Memory B cell (primary cell): ENCODE results near the gene LAMA5.

Experiments used
- ATAC-seq: fragments of 150-1000 bp; cut with Tn5 transposase; 2 replicates; pipeline ENCODE4 v1.10.0; 2021; ENCODE audit warnings: low read depth, mild to moderate bottlenecking, moderate library complexity
- DNase-seq, 2 donors: peaks; one replicate each; pipeline ENCODE4 v3.0.0; 2022; ENCODE audit warnings: low spot score in 2 of 2
- H3K27ac Mint-ChIP-seq: one replicate; pipeline ENCODE4 v1.8.0; 2022; ENCODE audit warnings: mild to moderate bottlenecking, moderate library complexity, mixed read lengths
- H3K27me3 Mint-ChIP-seq: one replicate; pipeline ENCODE4 v1.8.0; 2022; ENCODE audit warnings: mixed read lengths
- H3K36me3 Mint-ChIP-seq: one replicate; pipeline ENCODE4 v1.8.0; 2022; ENCODE audit warnings: mild to moderate bottlenecking, mixed read lengths
- H3K4me1 Mint-ChIP-seq: one replicate; pipeline ENCODE4 v1.8.0; 2022; ENCODE audit warnings: mixed read lengths
- H3K4me3 Mint-ChIP-seq: one replicate; pipeline ENCODE4 v1.8.0; 2022; ENCODE audit warnings: mild to moderate bottlenecking, moderate library complexity, mixed read lengths
- H3K9me3 Mint-ChIP-seq: one replicate; pipeline ENCODE4 v1.8.0; 2022; ENCODE audit warnings: mixed read lengths

The LAMA5 gene

GRCh38 chr20:62273416-62273815, 93.7 kb downstream of the LAMA5 start:
- Mint-ChIP-seq H3K27me3 (no peaks in the 10 kb centered on the region), H3K36me3 (peaks cover 23% of the 10 kb centered on the region), H3K4me1 (peaks cover 19% of the 10 kb centered on the region), H3K27ac (peak overlapping the region; percentile 75), H3K9me3 (no peaks in the 10 kb centered on the region), H3K4me3 (no peak overlapping the region)
- ATAC-seq (no peak), DNase-seq (no peak)

DNA sequence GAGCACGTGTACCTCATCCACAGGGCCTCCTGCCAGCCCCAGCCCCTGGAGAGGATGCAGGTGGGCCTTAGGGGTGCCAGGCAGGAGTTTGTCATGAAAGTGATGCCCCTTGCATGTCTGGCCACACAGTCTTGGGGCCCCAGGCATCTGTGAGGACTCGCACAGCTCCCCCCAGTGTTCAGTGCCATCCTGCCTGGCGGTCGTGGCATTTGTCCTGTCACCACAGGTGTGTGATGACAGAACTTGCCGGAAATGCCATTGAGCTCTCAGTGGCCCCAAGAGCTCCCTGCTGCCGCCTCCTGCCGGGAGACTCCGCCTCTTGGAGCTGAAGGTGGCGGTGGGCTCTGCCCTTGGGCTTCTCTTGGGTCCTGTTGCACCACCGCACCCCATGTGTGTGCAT, 94.9 kb downstream of the LAMA5 start:
- Mint-ChIP-seq H3K4me1 (peaks cover 19% of the 10 kb centered on the region), H3K27ac (no peak overlapping the region), H3K9me3 (no peaks in the 10 kb centered on the region), H3K36me3 (peaks cover 21% of the 10 kb centered on the region), H3K4me3 (no peak overlapping the region), H3K27me3 (no peaks in the 10 kb centered on the region)
- ATAC-seq: no peak
- no peak for DNase-seq

DNA sequence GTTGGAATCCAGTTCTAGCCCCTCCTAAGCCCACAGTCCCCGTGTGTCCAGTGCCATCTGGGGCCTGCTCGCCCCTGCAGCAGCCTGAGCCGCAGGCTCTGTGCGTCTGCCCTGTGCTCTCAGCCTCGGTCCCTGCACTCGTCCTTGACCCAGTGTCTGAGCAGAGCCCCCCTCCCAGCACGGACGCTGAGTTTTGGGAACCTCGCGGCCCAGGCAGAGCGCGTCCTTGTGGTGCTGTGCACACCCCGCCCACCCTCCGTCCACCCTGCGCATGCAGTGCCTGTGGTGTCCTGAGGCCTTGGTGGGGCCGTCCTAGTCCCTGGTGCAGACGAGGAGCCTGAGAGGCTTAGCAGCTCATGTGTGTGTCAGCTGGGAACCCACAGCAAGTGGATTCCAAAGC, 97.2 kb downstream of the LAMA5 start:
- Mint-ChIP-seq H3K27ac (no peak overlapping the region), H3K9me3 (no peaks in the 10 kb centered on the region), H3K36me3 (peaks cover 32% of the 10 kb centered on the region), H3K4me1 (peaks cover 14% of the 10 kb centered on the region), H3K4me3 (no peak overlapping the region), H3K27me3 (no peaks in the 10 kb centered on the region)
- DNase-seq (no peak), ATAC-seq (no peak)

- DNase-seq: no peak
- Mint-ChIP-seq H3K4me1 (peaks cover 9% of the 10 kb centered on the region), H3K27ac (no peak overlapping the region), H3K36me3 (peaks cover 35% of the 10 kb centered on the region), H3K4me3 (no peak overlapping the region), H3K27me3 (no peaks in the 10 kb centered on the region), H3K9me3 (no peaks in the 10 kb centered on the region)
- no peak for ATAC-seq
These were observed 97.7 kb downstream of the LAMA5 start for GRCh38 chr20:62269378-62269777.

DNA sequence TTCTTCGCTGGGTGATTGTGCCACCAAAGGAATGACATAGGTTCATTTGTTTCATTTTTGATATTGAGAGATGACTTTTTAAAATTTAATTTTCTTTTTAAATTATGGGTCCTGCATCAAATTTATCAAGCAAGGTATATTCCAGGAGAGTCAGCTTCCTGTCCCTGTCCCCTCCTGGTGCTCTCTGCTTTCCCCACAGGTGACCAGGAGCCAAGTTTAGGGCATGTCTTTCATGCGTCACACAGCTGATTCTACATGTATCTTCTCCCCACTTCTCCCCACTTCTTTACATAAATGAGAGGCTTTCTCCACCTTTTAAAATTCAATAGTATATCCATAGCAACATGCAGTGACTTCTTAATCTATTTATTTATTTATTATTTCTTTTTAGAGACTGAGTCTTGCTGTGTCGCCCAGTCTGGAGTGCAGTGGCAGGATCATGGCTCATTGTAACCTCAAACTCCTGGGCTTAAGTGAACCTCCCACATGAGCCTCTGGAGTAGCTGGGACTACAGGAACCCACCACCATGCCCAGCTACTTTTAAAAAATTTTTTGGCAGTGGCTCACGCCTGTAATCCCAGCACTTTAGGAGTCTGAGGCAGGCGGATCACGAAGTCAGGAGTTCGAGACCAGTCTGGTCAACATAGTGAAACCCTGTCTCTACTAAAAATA, 98.7 kb downstream of the LAMA5 start:
- no peak overlapping the region for H3K27ac Mint-ChIP-seq
- peaks cover 2% of the 10 kb centered on the region for H3K4me1 Mint-ChIP-seq
- H3K9me3 Mint-ChIP-seq: no peaks in the 10 kb centered on the region
- no peak overlapping the region for H3K4me3 Mint-ChIP-seq
- DNase-seq (no peak), ATAC-seq (no peak)
- peaks cover 31% of the 10 kb centered on the region for H3K36me3 Mint-ChIP-seq
- no peaks in the 10 kb centered on the region for H3K27me3 Mint-ChIP-seq

DNA sequence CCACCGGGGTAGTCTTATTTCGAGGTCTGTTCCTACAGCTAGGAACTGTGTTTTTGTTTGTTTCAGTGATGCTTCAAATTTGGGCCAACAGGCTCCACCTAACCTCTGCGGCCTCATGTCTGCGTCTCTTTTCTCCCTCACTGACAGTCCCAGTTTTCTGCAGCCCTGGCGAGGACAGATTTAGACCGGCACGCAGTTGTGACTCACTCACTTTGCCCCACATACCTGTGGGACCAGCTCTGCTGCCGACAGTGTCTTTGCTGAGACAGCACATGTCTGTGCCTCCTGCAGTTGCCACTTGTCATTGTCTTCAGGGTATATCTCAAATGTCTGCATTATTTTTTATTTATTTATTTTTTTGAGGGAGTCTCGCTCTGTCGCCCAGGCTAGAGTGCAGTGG, 99.6 kb downstream of the LAMA5 start:
- ATAC-seq: no peak
- no peaks in the 10 kb centered on the region for H3K27me3 Mint-ChIP-seq
- no peaks in the 10 kb centered on the region for H3K4me1 Mint-ChIP-seq
- no peak overlapping the region for H3K4me3 Mint-ChIP-seq
- no peak for DNase-seq
- H3K9me3 Mint-ChIP-seq: no peaks in the 10 kb centered on the region
- H3K27ac Mint-ChIP-seq: no peak overlapping the region
- H3K36me3 Mint-ChIP-seq: peaks cover 30% of the 10 kb centered on the region

- DNase-seq: no peak
- ATAC-seq: no peak
- Mint-ChIP-seq H3K27ac (no peak overlapping the region), H3K9me3 (no peaks in the 10 kb centered on the region), H3K27me3 (no peaks in the 10 kb centered on the region), H3K36me3 (peaks cover 30% of the 10 kb centered on the region), H3K4me1 (no peaks in the 10 kb centered on the region), H3K4me3 (no peak overlapping the region)
These were observed 100.3 kb downstream of the LAMA5 start for GRCh38 chr20:62266851-62267250.

DNA sequence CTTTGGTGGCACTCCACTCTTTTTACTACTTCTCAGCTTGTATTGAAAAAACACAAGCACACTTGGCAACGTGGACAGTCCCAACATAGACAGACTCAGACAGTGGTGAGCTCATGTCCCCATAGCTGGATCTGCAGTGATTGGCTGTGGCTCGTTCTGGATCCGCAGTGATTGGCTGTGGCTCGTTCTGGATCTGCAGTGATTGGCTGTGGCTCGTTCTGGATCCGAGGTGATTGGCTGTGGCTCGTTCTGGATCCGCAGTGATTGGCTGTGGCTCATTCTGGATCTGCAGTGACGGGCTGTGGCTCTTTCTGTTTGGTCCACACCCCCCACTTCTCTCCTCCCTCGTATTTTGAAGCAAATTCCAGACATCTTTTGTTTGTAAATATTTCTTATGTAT, 100.8 kb downstream of the LAMA5 start:
- peaks cover 31% of the 10 kb centered on the region for H3K36me3 Mint-ChIP-seq
- ATAC-seq: no peak

DNA sequence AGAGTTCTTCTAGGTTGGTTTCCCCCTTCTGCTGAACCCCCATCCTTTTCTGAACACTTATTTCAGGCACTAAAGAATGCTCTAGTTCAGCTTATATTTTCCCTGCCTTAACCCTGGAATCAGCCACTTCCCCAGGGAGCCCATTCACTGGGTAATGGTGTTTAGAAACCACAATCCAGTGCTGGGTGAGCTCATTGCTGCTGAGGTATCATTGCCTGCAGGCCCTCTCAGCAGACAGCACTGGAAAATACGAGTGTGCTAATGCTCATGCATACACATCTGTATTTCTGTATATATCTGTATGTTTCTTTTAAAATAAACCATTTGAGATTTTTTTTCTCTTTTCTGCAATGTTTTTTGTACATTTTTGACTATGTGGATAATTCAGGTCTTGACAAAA, 101.7 kb downstream of the LAMA5 start:
- no peak for ATAC-seq
- no peak overlapping the region for H3K27ac Mint-ChIP-seq
- H3K4me1 Mint-ChIP-seq: peaks cover 2% of the 10 kb centered on the region
- no peak for DNase-seq
- H3K27me3 Mint-ChIP-seq: no peaks in the 10 kb centered on the region
- H3K36me3 Mint-ChIP-seq: peaks cover 31% of the 10 kb centered on the region
- H3K4me3 Mint-ChIP-seq: no peak overlapping the region
- H3K9me3 Mint-ChIP-seq: no peaks in the 10 kb centered on the region

More for the DNA sequence above, 100.8 kb downstream of the LAMA5 start:
- DNase-seq: no peak
- Mint-ChIP-seq H3K27ac (no peak overlapping the region), H3K27me3 (no peaks in the 10 kb centered on the region), H3K4me1 (peaks cover 2% of the 10 kb centered on the region), H3K4me3 (no peak overlapping the region), H3K9me3 (no peaks in the 10 kb centered on the region)

GRCh38 chr20:62263396-62263795, 103.7 kb downstream of the LAMA5 start:
- peaks cover 28% of the 10 kb centered on the region for H3K36me3 Mint-ChIP-seq
- no peak overlapping the region for H3K27ac Mint-ChIP-seq
- H3K9me3 Mint-ChIP-seq: no peaks in the 10 kb centered on the region
- H3K4me3 Mint-ChIP-seq: no peak overlapping the region
- ATAC-seq (no peak), DNase-seq (no peak)
- H3K27me3 Mint-ChIP-seq: no peaks in the 10 kb centered on the region
- H3K4me1 Mint-ChIP-seq: peaks cover 4% of the 10 kb centered on the region

DNA sequence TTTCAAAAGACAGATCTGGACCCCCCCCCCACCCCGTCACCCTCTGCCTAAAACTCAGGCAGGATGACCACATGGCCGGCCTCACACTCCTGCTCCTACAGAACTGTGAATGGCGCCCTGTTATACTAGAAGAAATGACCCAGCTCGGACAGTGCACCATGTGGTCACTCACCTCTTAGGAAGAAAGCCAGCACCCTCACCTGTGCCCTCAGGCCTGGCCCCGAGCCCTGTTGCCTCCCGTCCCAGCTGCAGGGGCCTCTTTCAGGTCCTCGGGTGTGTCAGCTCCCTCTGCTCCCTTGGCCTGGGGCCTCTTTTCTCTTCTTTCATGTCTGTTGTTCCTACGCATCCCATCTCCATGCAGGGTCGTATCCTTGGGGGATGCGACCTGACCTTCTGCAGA, 105.0 kb downstream of the LAMA5 start:
- Mint-ChIP-seq H3K27ac (no peak overlapping the region), H3K27me3 (no peaks in the 10 kb centered on the region), H3K4me3 (no peak overlapping the region), H3K36me3 (peaks cover 30% of the 10 kb centered on the region), H3K9me3 (no peaks in the 10 kb centered on the region), H3K4me1 (peaks cover 7% of the 10 kb centered on the region)
- ATAC-seq (no peak), DNase-seq (no peak)

GRCh38 chr20:62259294-62259565, 107.9 kb downstream of the LAMA5 start:
- no peak overlapping the region for H3K27ac Mint-ChIP-seq
- H3K4me3 Mint-ChIP-seq: no peak overlapping the region
- H3K27me3 Mint-ChIP-seq: no peaks in the 10 kb centered on the region
- H3K9me3 Mint-ChIP-seq: no peaks in the 10 kb centered on the region
- ATAC-seq (no peak), DNase-seq (no peak)
- peaks cover 7% of the 10 kb centered on the region for H3K4me1 Mint-ChIP-seq
- H3K36me3 Mint-ChIP-seq: peaks cover 25% of the 10 kb centered on the region
